Activated B cell treated with CpG ODN at 0.5 μM for 24 hours (primary cell): ENCODE data around the gene GOLGA1. TPM values are rescaled to one million over a fixed set of nuclear protein-coding genes. Genes with fewer than 3 reads are reported as not detected.

Source experiments
- ATAC-seq: fragments of 200-7000 bp; cut with Tn5 transposase; one replicate; pipeline ENCODE4 v1.10.0; 2021; ENCODE audit warnings: low read depth, mild to moderate bottlenecking, moderate library complexity
- CTCF ChIA-PET: fragments of 350-600 bp; sonication (Branson Sonifier 250); formaldehyde crosslinking; loops from one replicate; lab custom pipeline; 2021; ENCODE audit warnings: antibody characterized with exemption; lab: Charles Lee
- POLR2A ChIA-PET: fragments of 350-600 bp; sonication (Branson Sonifier 250); formaldehyde crosslinking; loops from one replicate; lab custom pipeline; 2021; ENCODE audit warnings: antibody characterized with exemption; lab: Charles Lee
- DNase-seq: peaks from one replicate; pipeline ENCODE4 v3.0.0; 2022
- H3K27ac Mint-ChIP-seq: one replicate; pipeline ENCODE4 v1.8.0; 2020; ENCODE audit warnings: mixed read lengths
- H3K27me3 Mint-ChIP-seq: one replicate; pipeline ENCODE4 v1.8.0; 2021; ENCODE audit warnings: mixed read lengths
- H3K36me3 Mint-ChIP-seq: one replicate; pipeline ENCODE4 v1.8.0; 2021; ENCODE audit warnings: low read depth, mixed read lengths
- H3K4me1 Mint-ChIP-seq: one replicate; pipeline ENCODE4 v1.8.0; 2021; ENCODE audit warnings: mixed read lengths
- H3K4me3 Mint-ChIP-seq: one replicate; pipeline ENCODE4 v1.8.0; 2020; ENCODE audit warnings: mild to moderate bottlenecking, mixed read lengths
- H3K9me3 Mint-ChIP-seq: one replicate; pipeline ENCODE4 v1.8.0; 2020; ENCODE audit warnings: mixed read lengths
- intact Hi-C: fragments of 100-400 bp; cut with micrococcal nuclease; formaldehyde crosslinking; loops from one replicate; pipeline ENCODE4 v1.15.1; 2024
- total RNA-seq: library from RNA; stranded (reverse); gene quantifications from 2 replicates; pipeline ENCODE4 v1.2.3, GENCODE V29; 2022
- TF ChIP-seq, protein P1 (sequence below): fragments of 200-600 bp; IDR thresholded peaks from one replicate; pipeline ENCODE4 v1.8.0; 2022; ENCODE audit warnings: antibody characterized with exemption, mild to moderate bottlenecking

The GOLGA1 gene
- total RNA-seq, 1 donor from 2014 or later, result 14.0 TPM

- peaks cover 74% of the 10 kb centered on the region for H3K36me3 Mint-ChIP-seq
- CTCF ChIA-PET, result no interaction called here
Observed at GRCh38 chr9:124885551-124885950, 55.3 kb downstream of the GOLGA1 start.

DNA sequence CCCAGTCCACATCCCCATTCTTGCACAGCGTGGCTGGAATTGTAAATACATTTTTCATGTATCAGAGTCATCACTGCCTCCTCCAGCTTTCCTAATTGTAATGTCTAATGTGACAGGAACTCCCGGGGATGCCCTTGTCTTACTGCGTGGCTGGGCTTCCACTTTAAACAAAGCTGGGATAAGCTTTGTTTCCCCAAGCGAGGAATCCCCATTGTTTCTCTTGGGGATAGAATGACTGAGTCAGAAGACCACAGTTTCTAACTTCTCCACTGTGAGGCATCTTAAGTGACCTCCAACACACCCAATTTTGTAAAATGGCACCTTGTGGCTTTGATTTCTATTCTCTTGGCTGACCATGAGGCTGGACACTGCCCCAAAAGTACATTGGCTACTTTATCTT is 56.5 kb downstream of the GOLGA1 start:
- H3K9me3 Mint-ChIP-seq, result no peaks in the 10 kb centered on the region
- no peak overlapping the region for H3K27ac Mint-ChIP-seq
- intact Hi-C loops, result no loop called here
- peaks cover 70% of the 10 kb centered on the region for H3K36me3 Mint-ChIP-seq
- ChIA-PET CTCF (no interaction called here), POLR2A (interaction anchor here (1.8 kb wide), 1 partner anchor 14 kb away, joined by 5 read pairs; no protein-coding TSS in a partner anchor)
- TF ChIP-seq, protein P1, sequence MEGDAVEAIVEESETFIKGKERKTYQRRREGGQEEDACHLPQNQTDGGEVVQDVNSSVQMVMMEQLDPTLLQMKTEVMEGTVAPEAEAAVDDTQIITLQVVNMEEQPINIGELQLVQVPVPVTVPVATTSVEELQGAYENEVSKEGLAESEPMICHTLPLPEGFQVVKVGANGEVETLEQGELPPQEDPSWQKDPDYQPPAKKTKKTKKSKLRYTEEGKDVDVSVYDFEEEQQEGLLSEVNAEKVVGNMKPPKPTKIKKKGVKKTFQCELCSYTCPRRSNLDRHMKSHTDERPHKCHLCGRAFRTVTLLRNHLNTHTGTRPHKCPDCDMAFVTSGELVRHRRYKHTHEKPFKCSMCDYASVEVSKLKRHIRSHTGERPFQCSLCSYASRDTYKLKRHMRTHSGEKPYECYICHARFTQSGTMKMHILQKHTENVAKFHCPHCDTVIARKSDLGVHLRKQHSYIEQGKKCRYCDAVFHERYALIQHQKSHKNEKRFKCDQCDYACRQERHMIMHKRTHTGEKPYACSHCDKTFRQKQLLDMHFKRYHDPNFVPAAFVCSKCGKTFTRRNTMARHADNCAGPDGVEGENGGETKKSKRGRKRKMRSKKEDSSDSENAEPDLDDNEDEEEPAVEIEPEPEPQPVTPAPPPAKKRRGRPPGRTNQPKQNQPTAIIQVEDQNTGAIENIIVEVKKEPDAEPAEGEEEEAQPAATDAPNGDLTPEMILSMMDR, result no peak
- no peak for DNase-seq
- no peak overlapping the region for H3K4me3 Mint-ChIP-seq
- peaks cover 6% of the 10 kb centered on the region for H3K4me1 Mint-ChIP-seq
- no peak for ATAC-seq
- no peaks in the 10 kb centered on the region for H3K27me3 Mint-ChIP-seq

More at GRCh38 chr9:124885551-124885950, 55.3 kb downstream of the GOLGA1 start:
- POLR2A ChIA-PET, result no interaction called here
- H3K9me3 Mint-ChIP-seq, result no peaks in the 10 kb centered on the region
- H3K4me1 Mint-ChIP-seq, result peaks cover 2% of the 10 kb centered on the region
- TF ChIP-seq, protein P1, result no peak
- intact Hi-C loops, result no loop called here
- DNase-seq, result no peak
- no peaks in the 10 kb centered on the region for H3K27me3 Mint-ChIP-seq
- H3K4me3 Mint-ChIP-seq, result no peak overlapping the region
- H3K27ac Mint-ChIP-seq, result no peak overlapping the region
- ATAC-seq, result no peak

DNA sequence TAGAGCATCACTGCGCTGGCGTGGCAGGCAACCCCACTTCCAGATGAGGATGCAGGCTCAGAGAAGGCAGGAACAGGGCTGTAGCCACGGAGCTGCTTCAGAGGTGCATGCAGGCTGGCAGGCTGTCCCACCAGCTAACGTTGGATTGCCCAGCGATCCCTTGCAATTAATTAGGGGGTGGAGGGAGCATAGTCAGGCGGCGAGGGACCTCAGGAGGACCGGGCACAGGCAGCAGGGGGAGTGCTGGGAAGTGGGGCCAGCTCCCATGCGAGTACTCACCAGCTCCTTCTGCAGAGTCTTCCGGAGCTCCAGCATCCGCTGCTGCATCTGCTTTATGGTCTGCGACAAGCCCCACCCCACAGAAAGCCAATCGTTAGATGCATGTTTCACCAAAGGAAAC is 58.7 kb downstream of the GOLGA1 start:
- Mint-ChIP-seq H3K27me3 (no peaks in the 10 kb centered on the region), H3K9me3 (no peaks in the 10 kb centered on the region), H3K4me1 (peaks cover 6% of the 10 kb centered on the region), H3K4me3 (no peak overlapping the region), H3K27ac (no peak overlapping the region), H3K36me3 (peaks cover 76% of the 10 kb centered on the region)
- TF ChIP-seq, protein P1, result no peak
- intact Hi-C loops, result no loop called here
- DNase-seq, result no peak
- ChIA-PET POLR2A (interaction anchor here (0.6 to 1.2 kb wide), 2 partner anchors 9 to 12 kb away, joined by 3 read pairs; no protein-coding TSS in a partner anchor), CTCF (no interaction called here)
- ATAC-seq, result no peak

- H3K9me3 Mint-ChIP-seq, result no peaks in the 10 kb centered on the region
- H3K4me3 Mint-ChIP-seq, result no peak overlapping the region
- POLR2A ChIA-PET, result no interaction called here
- DNase-seq, result no peak
- TF ChIP-seq, protein P1, result no peak
- no peak overlapping the region for H3K27ac Mint-ChIP-seq
- H3K27me3 Mint-ChIP-seq, result no peaks in the 10 kb centered on the region
- ATAC-seq, result no peak
- peaks cover 75% of the 10 kb centered on the region for H3K36me3 Mint-ChIP-seq
- CTCF ChIA-PET, result interaction anchor here (0.8 kb wide), 1 partner anchor 28 kb away, joined by 3 read pairs; the partner anchor contains the start of gene WDR38
- H3K4me1 Mint-ChIP-seq, result peaks cover 6% of the 10 kb centered on the region
- intact Hi-C loops, result no loop called here
Observed at GRCh38 chr9:124881138-124881743, 59.6 kb downstream of the GOLGA1 start.

DNA sequence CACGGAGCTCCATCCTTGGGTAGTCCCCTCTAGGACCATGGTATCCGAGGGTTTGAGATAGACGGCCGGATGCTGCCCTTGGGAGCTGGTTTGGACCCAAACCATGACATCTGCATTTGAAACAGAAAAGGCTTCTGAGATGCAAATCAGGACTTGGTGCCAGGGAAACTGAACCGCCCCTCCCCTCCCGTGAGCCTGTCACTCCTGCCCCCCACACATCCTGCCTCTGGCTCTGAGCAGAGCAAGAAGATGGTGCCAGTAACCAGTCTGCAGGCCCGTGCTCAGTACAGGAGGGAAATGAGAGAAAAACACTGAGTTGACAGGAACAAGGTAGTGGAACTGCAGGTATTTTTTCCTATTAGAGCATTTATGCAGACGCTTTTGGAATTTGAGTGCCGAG is 60.4 kb downstream of the GOLGA1 start:
- no peaks in the 10 kb centered on the region for H3K9me3 Mint-ChIP-seq
- ChIA-PET CTCF (interaction anchor here (0.8 to 0.9 kb wide), 2 partner anchors 19 to 28 kb away, joined by 3 to 5 read pairs; partner anchors contain the start of genes ARPC5L, RPL35 and WDR38), POLR2A (interaction anchor here (1.0 to 1.6 kb wide), 2 partner anchors 10 to 12 kb away, joined by 4 to 6 read pairs; no protein-coding TSS in a partner anchor)
- TF ChIP-seq, protein P1, result no peak
- peaks cover 74% of the 10 kb centered on the region for H3K36me3 Mint-ChIP-seq
- no peak overlapping the region for H3K27ac Mint-ChIP-seq
- DNase-seq (no peak), ATAC-seq (peak; percentile 56)
- H3K27me3 Mint-ChIP-seq, result no peaks in the 10 kb centered on the region
- H3K4me3 Mint-ChIP-seq, result no peak overlapping the region
- intact Hi-C loops, result no loop called here
- peaks cover 6% of the 10 kb centered on the region for H3K4me1 Mint-ChIP-seq
